ENCODE data around the gene KIF21B.

The KIF21B gene, protein sequence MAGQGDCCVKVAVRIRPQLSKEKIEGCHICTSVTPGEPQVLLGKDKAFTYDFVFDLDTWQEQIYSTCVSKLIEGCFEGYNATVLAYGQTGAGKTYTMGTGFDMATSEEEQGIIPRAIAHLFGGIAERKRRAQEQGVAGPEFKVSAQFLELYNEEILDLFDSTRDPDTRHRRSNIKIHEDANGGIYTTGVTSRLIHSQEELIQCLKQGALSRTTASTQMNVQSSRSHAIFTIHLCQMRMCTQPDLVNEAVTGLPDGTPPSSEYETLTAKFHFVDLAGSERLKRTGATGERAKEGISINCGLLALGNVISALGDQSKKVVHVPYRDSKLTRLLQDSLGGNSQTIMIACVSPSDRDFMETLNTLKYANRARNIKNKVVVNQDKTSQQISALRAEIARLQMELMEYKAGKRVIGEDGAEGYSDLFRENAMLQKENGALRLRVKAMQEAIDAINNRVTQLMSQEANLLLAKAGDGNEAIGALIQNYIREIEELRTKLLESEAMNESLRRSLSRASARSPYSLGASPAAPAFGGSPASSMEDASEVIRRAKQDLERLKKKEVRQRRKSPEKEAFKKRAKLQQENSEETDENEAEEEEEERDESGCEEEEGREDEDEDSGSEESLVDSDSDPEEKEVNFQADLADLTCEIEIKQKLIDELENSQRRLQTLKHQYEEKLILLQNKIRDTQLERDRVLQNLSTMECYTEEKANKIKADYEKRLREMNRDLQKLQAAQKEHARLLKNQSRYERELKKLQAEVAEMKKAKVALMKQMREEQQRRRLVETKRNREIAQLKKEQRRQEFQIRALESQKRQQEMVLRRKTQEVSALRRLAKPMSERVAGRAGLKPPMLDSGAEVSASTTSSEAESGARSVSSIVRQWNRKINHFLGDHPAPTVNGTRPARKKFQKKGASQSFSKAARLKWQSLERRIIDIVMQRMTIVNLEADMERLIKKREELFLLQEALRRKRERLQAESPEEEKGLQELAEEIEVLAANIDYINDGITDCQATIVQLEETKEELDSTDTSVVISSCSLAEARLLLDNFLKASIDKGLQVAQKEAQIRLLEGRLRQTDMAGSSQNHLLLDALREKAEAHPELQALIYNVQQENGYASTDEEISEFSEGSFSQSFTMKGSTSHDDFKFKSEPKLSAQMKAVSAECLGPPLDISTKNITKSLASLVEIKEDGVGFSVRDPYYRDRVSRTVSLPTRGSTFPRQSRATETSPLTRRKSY (N-terminal part only)

DNA sequence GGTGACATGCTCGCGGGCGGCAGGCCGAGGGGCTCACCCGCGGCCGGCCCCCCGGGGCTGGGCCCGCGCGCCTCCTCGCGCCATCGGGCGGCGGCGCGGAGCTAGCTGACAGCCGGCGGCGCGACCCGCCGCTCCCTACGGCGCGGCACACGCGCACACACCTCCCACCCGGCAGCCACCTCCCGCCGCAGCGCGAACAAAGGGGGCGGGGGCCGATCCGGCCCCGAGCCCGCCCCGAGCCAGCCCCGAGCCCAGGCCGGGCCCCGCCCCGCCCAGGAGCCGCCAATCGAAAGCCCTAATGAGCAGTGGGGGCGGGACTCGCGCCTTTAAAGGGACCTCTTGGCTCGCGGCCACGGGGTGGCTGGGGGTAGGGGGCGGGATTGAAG is at the start of gene KIF21B:
Gene KIF21B (minus strand): TSS at position 198 of the 386 bp plus-strand sequence. CDS start 331 bp downstream, outside the sequence.
- DNase-seq: no peak

DNA sequence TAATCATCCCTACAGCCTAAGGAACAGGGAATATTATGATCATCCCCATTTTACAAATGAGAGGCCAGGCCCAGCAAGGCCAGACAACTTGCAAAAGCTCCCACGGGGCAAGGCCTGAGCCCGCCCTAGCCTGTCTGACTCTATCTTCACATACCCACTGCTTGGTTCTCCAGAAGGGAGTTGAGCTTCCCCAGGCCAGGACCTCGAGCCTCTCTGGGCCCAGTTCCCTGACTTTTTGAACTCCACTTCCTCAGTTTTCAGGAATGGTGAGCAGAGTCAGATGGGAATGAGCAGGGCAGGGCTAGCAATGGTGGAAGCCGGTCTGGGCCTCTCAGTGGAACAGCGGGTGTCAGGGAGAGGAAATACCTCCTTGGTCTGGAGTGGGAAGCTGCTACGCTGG is 49.4 kb upstream of the KIF21B start:
- no peak for DNase-seq

DNA sequence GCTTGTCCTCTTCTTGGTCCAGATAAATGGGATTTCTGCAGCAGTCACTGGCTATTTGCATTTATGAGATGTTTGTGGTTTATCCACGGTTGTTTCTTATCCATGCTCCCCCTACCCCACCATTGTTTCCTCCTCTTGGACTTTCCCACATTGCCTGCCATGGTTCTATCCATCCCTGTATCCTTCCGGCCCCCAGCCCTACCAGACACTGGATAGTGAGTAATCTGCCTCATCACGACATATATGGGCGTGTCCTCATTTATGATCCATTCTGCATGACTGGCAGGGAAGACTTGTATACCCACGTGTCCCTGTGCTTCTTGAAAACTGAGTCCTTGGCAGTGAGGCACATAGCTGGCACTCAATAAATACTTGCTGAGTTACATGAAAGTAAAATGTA is 48.6 kb upstream of the KIF21B start:
- DNase-seq: no peak

DNA sequence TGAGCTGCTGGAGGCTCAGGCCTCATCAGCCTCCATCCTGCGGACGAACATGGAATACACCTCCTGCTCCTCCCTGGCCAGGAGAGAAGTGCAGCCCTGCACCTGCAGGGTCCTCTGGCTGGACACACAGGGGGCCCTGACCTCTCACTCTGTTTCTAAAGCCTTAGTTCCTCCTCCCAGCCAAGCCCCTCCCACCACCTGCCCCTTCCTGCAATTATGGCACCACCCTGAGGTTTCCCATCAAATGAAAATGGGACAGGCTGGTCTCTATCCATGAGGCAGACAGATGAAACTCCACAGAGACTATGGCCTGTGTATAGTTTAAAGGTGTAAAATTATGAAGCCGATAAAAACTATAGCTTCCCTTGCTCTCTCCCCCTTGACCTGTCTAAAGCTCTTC is 46.1 kb upstream of the KIF21B start:
- DNase-seq: no peak

DNA sequence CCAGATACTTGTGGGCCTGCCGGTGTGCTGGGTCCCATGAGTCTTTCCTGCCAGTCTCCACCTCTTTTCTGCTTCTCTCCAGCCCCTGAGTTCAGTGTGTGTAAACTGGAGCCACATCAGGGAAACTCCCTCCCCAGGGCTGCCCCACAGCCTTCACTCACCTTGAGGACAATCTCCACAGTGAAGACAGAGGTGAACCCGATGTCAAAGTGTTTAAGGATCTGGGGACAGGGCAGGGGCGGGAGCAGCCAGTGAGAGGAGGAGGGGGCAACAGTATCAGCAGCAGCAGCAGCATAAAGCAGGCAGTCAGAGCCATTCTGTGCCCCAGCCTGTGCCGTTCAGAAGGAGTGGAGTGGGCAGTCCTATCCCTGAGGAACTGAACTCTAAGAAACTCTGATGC is 45.5 kb upstream of the KIF21B start:
- DNase-seq: no peak

DNA sequence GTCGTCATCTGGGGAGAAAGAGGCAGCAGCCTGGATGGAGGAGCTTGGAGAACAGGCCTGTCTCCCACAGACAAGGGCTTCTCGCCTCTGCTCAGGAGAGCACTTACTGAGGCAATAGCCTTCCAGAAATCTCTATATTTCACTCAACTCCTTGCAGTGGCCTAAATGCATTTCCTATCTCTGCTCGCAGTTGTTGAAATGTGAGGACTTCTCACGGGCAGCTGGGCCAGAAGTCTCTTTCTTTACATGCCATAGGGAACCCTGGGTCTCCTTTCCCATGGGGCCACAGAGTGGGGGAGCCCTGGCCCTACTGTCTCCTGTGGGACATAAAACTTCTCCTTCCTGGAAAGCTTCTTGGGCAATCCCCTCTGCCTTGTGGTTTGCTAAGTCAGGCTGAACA is 43.5 kb upstream of the KIF21B start:
- DNase-seq: no peak

DNA sequence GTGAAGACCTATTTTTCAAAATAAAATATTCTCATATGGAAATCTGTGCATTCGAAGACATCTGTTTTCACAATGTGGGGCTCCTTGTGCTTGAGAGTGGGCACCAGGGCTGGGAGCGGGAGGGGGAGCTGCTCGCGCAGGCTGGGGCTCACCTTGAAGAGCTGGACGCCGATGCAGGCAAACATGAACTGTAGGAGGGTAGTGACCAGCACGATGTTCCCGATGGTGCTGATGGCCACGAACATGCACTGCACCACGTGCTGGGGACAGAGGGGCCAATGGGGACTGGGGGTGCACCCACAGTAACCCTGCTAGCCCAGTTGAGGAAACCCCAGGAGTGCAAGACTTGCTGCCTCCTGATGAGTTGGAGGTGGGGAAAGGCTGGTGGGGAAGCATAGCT is 42.2 kb upstream of the KIF21B start:
- DNase-seq: no peak

DNA sequence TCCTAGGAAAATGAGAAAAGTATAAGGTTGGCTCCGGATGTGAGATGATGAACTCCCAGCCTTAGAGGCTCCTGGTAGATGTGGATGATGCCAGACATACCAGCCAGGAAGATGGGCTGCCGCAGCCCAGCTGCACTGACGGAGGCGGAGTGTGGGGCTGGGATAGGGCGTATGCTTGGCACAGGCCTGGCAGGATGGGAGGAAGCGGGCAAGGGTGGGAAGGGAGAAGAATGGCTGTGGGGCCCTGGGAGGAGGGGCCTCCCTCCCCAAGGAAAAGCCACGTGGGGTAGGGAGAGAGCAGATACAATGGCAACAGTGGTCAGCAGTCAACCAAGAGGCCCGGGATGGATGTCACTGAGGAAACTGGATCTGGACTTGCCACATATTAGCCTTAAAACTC is 41.3 kb upstream of the KIF21B start:
- no peak for DNase-seq

DNA sequence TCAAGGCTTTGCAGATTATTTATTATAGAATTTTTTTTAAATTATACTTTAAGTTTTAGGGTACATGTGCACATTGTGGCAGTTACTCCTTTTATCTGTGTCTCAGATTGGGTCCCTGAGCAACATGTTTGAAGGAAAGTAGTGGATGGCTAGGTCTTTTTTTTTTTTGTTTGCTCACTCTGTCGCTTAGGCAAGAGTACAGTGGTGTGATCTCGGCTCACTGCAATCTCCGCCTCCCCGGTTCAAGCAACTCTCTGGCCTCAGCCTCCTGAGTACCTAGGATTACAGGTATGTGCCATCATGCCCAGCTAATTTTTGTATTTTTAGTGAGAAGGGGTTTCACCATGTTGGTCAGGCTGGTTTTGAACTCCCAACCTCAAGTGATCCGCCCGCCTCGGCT is 39.6 kb upstream of the KIF21B start:
- no peak for DNase-seq

DNA sequence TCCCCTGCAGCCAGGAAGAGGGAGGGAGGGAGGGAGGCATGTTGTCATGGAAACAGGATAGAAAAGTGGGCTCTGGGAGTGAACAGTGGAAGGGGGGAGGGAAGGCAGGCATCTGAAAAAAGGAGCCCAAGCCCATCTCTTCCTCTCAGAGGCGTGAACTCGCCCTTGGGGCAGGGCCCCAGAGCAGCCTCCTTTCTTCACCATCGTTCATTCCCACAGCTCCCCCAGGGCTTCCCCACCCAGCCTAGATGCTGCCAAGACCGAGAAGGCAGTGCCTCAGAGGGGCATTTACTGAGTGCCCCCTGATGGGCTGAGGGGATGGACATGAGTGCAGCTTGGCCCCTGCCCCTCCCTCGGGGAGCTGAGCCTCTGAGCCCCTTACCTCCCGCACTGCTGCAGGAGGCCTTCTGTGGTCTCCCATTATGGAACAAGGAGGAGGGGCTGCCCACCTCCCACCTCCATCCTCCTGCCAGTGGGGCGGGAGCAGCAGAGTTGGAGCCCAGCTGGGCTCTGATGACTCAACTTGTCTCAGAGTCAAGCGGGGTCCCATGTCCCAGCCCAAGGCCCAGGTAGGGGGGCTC is 39.1 kb upstream of the KIF21B start:
- no peak for DNase-seq

DNA sequence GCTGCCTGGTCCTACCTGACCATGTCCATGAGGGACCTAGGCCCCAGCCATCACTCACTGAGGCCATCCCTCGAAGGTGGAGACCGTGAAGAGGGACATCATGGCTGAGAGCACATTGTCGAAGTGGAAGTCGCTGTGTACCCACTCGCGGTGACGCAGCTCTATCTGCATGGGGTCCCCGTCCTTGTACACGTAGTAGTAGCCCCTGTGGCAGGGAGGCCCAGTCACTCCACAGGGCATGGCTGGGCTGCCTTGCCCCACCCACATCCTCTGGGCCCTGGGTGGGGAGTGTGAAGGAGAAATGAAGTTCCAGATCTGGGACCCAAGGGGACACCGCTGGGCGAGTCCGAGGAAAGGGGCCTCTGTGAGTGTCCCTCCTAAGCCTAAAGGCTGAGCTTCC is 38.4 kb upstream of the KIF21B start:
- no peak for DNase-seq

DNA sequence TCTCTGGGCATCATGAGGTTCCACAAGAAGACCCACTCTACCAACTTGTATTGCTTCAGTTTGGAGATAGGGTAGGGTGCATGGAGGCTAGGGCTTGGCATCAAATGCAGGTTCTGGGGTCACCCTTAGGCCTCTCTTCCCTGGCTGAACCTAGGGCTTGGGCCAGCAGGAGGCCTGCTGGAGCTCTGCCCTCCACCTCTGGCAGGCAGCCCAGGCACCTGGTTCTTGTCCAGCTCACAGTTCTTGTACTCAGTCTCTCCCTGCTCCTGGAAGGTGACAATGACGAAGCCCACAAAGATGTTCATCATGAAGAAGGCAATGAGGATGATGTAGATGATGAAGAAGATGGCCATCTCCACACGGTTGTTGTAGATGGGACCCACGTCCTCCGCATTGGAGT is 37.5 kb upstream of the KIF21B start:
- no peak for DNase-seq

DNA sequence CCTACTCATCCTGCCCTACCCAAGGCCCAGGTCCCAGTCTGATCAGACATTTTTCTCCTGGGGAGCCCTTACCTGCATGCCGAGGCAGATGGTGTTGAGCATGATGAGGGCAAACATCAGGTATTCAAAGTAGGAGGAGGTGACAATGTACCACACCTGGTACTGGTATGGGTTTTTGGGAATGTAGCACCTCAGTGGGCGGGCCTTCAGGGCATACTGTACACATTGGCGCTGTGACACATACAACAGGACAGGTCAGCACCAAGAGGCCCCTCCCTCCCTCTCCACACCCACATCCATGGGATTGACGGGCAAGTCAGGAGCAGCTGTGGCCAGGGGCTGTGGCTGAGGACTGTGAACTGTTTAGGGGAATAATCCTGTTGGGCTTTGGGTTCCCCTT is 37.1 kb upstream of the KIF21B start:
- DNase-seq: no peak

DNA sequence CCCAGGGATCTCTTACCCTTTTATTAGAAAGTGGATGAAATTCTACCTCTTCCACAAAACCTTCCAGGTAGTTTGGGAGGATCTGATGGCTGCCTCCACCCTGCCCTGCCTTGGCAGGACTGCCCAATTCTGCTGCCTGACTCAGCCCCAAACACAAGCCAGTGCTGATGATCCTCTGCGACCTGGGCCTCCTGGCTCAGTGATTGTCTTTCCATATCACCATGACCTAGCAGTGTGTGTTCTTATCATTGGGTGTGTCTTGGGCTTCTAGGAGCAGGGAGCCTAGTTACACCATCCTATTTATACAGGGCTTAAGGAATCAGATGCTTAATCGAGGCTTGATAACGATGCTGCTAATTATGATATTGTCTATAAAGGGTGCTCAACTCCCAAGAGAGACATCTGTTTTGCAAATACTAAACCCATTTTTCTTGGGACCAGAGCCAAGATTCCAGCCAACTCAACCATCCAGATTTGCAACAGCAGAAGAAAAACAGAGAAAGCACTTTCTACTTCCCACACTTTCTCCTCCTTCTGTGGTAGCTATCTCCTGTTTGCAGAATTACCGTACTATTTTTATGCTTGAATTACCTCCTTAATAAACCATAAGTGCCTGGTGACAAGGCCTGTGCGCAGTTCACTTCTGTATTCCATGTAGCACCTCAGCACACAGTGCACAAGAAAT is 36.5 kb upstream of the KIF21B start:
- DNase-seq: no peak

DNA sequence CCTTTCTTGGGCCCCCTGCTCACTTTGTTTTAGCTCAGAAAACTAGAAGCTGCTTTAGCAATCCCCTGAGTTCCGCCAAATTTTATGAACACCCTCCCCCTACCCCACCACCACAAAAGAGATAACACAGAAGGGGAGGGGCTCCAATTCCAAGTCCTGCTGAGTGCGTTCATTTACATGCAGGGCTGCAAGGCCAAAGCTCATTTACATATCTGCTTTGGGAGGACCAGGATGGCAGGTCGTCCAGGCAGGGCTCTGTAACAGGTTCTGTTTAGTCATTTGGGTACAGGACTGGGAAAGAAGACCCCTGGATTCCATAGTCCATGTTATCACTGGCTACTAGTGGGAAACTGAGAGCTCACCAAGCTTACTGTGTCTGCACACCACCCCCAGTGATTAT is 35.9 kb upstream of the KIF21B start:
- DNase-seq: no peak

DNA sequence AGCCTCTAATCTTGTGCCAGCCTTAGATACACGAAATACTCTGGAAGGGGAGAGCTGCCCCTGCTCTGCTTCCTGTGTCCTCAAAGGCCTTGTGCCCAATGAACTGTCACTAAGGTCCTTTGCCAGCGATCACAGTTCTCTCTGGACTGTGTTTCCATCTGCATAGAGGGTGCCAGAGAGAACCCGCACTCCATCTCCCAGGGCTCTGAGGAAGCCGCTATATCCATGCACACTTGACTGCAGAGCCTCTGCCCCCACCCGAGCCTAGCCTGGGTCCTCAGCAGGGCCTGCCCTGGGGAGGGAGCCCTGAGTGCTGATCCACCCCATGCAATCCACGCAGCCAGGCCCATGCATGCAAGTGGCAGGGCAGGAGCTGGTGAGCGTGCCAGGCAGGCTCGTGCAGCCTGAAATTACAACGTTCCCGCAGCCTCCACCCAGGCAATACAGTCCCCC is 30.6 kb upstream of the KIF21B start:
- DNase-seq: no peak

DNA sequence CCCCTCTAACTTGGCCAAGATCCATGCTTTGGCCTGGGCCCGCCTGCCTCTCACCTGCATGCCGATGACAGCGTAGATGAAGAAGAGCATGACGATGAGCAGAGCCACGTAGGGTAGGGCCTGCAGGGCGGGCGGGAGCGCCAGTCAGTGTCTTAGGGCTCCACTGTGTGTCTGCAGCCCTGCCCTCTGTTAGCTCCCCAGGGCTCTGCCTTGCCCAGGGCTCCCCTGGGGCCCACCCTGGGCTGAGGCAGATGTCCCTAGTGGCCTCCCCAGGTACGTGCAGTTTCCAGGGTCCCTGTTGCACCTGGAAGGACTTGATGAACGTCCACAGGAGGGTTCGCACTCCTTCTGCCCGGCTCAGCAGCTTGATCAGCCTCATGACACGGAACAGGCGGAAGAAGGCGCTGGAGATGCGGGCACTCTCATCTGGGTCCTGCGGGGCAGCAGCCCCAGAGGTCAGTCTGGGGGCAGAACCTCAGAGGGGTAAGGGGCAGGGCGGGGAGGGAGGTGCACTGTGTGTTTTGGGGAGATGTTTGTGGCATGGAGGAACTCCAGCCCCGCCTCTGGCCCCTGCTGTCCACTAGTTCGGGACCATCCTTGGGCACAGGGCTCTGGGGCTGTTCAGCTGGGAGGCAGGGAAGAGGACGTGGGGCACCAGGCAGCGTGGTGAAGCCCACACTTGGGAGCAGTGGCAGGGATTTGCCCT is 29.8 kb upstream of the KIF21B start:
- no peak for DNase-seq

DNA sequence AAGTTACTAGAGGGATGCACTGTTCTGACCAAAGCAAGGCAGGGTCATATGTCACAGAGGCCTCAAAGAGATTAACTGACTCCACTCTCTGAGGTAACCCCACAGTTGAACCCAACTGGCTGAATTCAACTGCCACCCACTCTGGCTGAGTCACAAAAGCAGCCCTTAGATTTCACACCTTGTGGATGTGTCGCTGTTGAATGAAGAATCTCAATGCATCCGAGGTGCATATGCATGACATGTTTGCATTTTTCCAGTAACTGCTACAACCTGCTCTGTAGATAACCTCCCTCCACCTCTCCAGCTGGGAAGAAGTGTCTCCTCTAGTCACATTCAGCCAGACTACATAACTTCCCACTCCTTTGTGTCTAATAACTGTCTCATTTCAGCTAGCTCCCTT is 27.9 kb upstream of the KIF21B start:
- DNase-seq: no peak

DNA sequence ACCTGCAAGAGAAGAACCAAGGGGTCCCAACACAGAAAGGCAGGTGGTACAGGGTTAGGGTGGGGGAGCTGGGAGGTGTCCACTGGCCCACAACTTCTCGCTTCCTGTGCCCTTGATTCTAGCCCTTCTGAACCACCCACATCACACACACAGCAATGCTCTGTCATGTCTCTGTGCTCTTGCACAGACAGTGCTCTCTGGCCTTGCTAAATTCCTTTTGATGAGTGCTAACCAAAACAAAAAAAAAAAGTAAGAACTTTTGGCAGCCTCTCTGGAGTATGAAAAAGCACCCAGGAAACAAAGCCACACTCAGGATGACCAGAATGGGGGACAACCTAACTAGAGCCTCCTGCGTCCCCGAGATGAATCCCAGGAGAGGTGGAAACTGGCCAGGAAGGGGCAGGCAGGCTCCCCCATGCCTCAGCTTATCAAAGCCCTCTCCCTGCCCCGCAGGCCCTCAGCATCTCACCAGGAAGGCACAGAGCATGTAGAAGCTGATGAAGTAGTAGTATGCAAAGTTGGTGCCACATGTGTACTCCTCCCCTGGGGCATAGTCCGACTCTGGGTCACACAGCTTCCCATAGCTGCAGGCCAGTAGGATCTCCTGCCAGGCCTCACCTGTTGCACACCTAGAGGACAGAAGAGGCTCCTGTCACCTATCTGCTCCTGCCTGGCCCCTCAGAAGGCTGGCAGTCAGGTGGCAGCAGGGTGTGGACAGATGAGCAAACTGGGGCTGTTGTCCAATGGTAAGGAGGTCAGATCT is 27.2 kb upstream of the KIF21B start:
- no peak for DNase-seq

DNA sequence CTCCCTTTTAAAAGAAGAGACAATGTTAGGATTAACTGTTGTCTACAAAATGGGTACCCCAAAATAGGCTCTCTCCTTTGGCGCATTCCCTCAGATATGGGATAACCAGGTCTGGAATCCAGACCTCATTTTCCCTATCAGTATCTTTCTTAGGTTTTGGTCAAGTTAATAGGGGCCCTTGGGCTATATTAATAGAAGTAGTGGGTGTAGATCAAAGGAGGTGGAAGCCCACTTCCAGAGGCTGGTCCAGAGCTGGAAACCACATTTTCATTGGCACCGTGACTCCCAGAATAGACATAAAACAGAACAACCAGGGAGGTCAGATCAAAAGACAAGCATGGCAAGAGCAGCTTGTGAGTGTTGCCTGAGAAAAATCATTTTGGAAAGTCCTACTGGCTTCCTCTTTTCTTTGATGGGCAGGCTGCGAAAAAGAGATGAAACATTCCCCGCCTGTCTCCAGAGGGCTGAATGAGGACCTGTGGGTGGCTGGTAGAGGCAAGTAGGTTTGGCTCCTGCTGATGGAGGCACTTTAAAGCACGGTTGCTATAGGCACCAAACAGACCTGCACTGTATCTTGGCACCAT is 25.8 kb upstream of the KIF21B start:
- DNase-seq: no peak

DNA sequence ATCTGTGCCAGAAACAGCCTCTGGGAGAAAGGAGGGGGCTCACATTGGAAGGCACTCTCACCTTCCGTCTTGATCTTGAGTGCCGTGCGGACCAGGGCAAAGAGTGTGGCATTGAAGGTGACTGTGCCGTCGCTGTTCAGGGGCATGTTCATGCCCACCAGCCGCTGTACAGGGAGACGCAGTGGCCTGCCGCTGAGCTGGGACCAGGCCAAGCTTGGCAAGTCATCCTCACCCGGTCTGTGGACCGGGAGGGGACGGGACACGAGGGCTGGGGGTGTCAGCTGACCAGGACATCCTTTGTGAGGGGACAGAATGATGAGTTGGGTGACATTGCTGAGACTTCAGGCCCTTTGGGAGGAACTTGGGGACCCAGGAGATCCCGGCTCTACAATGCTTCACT is 25.0 kb upstream of the KIF21B start:
- DNase-seq: no peak

All from SIG-M5 (cell line).